HG02870 (cell line): Measurements from ENCODE around the gene BTBD18.

Source experiments
- ATAC-seq: cut with Tn5 transposase; IDR thresholded peaks from one replicate; pipeline ENCODE4 v1.9.1; 2021; ENCODE audit warnings: mild to moderate bottlenecking, moderate library complexity; ENCODE audit not compliant: unreplicated experiment

The BTBD18 gene

DNA sequence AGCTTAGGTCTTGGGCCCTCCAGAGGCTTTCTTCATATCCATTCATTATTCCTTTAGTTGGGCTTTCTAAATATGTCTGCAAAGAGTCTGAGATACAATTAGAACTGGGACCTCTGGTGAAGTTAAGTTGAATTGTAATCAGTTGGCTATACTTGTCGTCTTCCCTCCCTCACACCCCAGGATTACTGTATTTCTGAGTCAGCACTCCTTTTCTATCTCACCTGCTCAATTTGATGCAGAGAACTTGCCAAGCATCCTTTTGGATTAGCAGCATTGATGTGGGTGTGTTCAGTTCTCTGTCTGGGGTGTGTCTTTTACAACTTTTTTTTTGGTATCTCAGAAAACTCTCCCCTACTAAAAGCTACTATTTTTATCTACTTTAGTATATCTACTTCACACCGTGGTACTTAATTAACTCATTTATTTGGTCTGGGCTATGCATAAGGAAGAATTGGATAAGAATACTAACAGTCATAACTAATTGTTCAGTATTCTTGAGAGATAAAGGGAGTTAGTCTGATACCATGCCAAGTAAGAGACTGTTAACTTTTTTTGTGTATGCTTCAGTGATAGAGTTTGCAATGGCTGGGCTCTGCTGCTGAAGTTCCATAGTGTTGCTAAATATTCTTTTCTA, 25.1 kb upstream of the BTBD18 start:
- no peak for ATAC-seq

DNA sequence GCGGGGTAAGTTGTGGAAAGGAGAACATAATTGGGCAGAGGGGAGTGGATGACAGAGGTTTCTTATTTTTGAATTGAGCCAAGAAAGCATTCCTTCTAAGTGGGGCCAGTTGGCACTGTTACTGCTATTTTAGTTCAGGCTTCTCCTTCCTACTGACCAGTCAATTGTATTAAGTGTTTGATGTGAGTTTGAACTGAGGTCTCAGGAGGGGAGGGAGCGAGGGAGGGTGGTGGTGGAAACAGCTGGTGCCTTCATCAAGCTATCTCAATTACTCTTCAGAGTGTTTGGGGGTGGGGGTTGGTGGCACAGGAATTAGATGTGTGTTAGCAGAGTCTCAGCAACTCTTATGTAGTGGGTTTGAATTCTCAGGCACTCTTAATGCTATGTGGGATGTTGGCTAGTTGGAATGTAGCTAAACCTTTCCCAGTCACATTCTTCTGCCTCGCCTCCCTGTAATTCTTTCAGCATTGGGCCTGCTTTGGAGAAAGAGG, 24.5 kb upstream of the BTBD18 start:
- no peak for ATAC-seq

DNA sequence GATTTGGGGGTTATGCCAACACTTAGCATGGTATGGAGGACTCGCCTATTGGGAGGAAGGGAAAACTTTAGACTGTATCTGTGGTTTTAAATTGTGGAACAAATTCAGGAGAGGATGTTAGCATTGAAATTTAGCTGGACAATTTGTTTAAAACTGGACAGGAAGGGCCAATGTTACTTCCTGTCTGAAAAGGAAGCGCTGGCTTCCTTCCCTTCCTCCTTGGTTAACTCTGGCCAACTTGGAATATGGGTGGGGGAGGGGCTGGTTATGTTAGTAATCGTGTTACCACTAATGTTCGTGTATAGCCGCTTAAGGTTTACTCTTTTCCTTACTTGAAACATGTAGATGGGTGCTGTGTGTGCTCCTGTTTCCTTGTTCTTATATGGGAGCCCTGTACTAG, 23.9 kb upstream of the BTBD18 start:
- ATAC-seq, result no peak

DNA sequence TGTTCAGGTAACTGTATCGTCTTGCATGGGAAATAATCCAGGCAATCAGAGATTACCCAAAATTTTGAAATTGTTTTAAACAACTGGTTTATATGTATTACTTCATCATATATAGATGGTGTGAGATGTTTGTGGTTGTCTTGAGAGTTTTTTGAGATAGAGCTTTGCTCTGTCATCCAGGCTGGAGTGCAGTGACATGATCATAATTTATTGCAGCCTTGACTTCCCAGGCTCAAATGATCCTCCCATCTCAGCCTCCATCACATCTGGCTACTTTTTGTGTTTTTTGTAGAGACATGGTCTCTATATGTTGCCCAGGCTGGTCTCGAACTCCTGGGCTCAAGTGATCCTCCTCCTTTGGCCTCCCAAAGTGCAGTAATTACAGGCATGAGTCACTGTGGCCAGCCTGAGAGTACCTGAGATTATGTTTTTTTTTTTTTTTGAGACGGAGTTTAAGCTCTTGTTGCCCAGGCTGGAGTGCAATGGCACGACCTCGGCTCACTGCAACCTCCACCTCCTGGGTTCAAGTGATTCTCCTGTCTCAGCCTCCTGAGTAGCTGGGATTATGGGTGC, 21.5 kb upstream of the BTBD18 start:
- ATAC-seq, result no peak

DNA sequence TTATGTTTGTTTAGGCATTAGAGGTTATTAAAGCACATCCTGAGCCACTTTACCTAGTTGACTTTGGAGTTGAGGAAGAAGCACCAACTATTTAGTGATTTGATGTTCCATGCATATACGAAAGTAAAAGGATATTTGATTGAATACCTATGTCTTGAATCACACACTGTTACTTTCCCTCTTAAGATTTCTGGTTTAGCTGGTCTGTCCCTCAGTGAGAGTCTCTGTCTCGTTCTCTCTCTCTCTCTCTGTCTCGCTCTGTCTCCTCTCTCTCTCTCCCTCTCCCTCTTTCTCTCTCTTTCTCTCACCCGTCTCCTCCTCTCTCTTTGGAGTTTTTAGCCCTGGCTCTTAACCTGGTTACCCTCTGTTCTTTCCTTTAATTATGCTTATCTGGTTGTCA, 20.9 kb upstream of the BTBD18 start:
- ATAC-seq, result no peak

DNA sequence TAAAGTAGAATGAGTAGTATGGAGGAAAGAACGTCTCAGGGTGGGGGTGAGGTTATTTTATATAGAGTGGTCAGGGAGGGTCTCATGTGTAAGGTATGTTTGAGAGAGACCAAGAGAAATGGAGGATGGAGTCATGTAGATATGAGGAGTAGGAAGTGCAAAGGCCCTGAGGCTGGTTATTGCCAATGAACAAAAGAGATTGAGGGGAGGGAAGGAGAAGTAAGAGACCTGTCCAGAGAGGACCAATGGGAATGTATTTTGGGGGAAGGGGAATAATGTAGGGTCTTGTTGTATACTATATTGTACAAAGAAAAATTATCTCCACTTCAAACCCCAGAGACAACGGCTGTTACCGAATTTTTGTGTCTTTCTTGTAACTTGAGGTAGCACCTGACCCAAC, 19.7 kb upstream of the BTBD18 start:
- ATAC-seq, result no peak

DNA sequence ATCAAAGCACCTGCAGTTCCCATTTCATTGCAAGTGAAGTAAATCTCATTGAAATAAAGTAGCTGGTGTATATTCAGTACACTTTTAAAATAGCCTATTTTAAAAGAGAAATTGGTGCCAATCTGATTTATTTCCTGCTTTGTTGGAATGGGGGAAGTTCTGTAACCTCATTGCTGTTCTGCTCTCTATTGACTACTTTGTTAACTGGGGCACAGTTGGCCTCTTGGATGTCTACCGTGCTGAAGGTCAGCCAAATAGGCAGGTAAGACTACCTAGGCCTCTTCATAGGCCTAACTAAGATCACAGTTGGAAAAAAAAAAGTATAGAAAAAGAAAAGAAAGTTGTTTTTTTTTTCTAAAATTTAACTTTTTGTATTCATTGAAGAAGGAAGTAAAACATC, 19.2 kb upstream of the BTBD18 start:
- ATAC-seq, result no peak

DNA sequence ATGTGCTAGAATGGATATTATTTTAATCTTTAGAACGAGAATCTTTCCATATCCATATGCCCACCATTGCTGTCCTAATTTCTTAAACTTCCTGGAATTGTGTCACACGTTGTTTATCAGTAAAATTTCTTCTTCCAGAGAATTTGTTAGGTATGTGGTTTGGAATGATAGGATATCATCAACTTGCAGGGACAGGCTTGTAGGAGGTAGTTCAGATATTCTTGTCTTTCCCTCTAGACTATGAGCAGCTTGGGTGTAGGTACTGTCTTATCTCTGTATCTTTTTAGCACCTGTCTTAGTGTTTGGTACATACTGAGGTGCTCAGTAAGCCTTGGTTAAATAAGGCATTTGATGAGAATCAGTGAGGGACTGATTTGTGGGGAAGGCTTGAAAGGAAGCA, 13.4 kb upstream of the BTBD18 start:
- ATAC-seq, result no peak

DNA sequence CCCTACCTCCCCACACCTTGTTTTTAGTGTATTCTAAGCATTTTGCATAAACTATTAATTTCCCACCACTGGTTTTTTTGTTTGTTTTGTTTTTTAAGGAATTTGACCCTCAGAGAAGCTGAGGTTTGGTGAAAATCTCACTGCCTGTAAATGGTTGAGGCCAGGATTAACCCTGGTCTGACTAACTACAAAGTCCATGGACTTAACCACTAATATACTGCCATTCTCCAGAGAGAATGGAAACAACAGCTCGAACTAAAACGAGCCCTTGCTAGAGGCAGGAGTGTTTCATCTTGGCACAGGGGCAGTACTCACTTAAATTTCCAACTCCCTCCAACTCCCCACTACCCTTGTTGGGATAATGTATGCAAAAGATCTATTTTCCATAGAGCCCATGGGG, 12.9 kb upstream of the BTBD18 start:
- ATAC-seq, result no peak

DNA sequence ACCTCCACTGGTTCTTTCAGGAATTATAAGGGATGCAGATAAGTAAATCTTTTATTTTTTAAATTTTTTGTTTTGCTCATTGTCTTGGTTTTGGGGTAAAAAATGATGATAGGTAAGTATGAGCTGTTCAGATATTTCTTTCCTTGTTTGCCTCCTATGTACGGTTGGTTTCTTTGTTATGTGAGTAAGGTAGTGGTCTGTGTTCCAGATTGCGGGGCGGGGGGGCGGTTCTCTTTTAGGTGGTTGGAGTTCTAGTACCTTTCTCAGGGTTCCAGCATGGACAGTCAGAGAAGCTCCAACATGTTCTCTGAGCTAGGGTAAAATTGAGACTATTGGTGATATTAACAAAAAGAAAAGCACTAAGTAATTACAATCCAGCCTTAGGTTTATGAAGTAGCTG, 12.4 kb upstream of the BTBD18 start:
- ATAC-seq, result no peak

DNA sequence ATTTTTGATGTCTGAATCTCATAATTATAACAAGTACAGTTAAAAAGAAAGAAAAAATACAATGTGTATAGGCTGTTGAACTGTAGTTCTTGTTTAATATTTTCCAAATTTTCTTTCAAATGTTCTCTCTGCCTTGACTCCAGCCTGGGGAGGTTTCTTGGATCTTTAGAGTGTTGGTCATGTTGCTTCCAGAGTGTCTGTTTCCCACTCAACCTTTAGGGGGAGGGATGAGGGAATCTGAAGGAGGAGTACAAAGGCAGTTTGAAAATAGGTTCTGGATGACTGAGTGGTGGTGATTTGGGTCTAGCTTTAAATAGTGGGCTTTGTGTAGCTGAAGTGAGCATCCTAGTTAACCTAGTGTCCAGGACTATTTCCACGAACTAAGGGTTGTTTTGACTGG, 11.9 kb upstream of the BTBD18 start:
- no peak for ATAC-seq

DNA sequence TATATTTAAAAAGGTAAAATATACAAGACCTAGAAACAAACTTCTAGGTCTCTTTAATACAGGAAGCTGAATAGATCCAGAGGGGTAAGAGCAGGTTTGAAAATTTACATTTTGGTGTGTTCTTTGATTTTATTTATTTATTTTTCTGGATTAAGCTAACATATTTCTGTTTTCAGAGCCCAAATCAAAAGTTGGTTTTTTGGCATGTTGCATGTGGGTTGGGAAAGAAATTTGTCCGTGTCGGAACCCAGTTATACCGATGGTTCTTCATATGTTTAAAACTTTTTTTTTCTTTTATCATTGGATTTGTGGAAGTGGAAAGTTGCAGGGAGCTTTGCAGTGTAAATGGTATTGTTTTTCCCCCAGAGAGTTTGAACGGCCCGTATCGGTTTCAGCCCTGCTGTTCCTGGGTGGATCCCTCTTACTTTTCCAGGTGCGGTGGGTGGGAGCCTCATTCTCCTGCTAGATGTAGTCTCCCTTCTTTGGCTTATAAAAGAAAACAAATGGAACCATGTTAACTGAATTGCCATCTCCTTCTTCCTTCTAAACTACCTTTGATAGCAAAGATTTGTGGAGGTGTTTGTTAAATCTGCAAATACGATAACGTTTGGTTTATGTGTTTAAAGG, 10.7 kb upstream of the BTBD18 start:
- no peak for ATAC-seq

DNA sequence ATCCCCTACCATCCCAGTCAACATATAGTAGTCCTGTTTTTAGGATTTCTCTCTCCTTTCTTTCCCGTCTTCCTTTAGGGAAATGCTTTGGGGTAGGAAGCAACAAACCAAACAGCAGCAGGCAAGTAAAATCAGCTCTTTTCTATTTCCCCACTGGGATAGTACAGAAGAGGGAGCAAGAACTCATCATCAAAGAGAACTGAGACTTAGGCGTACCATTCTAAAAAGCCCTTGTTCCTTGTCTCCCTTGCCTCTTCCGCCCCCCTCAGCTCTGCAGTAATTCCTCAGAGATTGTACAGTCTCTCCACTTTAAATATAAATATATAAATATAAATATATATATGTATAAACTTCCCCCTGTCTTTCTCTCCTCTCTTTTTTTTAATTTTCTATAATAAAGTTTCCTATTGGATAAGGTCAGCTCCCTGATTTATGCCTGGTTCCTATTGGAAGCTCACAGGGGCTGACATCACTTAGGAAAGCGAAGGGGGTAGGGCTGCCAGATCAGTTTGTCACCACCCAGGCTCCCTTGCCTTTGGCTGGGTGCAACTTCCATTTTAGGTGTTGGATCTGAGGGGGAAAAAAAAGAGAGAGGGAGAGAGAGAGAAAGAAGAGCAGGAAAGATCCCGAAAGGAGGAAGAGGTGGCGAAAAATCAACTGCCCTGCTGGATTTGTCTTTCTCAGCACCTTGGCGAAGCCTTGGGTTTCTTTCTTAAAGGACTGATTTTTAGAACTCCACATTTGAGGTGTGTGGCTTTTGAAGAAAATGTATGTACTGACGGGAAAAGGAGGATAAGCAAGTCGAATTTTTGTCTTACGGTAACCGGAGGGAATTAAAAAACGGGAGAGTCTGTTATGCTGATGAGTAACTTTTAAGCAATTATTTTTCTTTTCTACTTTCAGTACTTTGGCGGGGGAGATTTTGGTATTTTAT, 9.9 kb upstream of the BTBD18 start, which contains the start of gene CTNND1:
Gene CTNND1 (plus strand): TSS at position 502 of the 934 bp plus-strand sequence. CDS start 29,677 bp downstream, outside the sequence.
- no peak for ATAC-seq

DNA sequence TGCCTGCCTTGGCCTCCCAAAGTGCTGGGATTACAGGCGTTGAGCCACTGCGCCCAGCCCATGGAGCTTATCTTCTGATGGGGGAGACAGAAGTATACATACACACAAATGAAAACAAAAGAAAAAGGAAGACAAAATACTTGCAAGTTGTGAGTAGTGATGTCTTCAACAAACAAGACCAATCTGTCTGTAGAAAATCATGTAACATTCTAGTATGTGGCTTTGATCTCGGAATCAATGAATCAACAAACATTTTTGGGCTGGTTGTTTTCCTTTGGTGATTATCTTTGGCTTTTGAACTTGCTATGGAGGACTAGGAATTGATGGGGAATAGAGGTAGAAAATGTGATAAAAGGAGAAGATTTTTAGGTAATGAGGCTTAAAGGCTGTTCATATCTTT, 6.6 kb upstream of the BTBD18 start:
- no peak for ATAC-seq

DNA sequence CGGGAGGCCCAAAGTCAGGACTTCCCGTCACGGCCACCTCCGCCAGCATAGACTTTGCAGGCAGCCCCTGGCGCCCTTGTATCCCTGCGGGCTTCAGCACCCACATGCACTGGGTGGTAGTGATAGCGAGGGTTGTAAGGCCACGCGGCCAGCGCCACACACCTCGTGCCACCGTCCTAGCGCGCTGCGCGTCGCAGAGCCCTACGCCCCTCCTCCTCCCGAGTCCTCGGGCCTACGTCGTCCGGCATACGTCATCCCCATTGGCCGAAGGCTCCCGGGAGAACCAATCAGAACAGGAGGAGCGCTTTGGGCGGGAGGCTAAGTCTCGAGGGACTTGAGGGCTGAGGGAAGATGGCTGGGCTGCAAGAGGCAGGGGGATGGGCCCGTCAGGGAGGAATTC, 1.3 kb upstream of the BTBD18 start:
- ATAC-seq, result no peak

DNA sequence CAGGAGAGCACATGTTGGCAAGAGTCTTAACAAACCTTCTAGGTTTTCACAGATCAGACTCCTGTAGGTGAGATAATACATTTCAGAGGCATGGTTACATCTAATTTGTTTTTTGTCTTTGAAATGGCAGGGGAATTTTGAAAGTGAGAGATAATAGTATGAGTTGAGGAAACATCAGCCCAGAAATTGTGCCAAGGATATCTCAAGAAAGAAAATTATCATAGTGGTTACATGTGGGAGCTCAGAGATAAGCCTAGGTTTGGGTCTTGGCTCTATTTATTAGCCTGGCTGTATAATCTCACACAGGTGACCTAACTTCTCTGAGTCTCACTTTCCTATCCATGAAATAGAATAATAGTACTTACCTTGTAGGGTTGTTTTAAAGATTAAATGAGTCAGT, 443 bp downstream of the BTBD18 start:
- ATAC-seq, result no peak

DNA sequence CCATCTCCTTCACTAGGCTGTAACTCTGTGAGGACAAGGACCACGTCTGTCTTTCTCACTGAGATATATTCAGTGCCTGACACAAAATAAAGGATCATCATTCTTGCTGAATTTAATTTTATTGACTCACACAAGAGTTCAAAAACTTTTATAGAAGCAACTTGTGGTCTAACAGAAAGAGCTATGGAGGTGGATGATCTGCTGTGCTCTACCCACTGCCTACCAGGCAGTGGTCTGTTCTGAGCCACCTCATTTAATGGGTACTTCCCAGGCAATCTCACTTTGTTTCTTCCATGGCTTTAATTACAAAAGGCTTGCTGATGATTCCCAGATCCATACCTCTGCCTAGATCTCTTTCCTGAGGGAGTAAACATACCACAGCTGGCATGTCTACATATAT, 4.7 kb downstream of the BTBD18 start:
- no peak for ATAC-seq

DNA sequence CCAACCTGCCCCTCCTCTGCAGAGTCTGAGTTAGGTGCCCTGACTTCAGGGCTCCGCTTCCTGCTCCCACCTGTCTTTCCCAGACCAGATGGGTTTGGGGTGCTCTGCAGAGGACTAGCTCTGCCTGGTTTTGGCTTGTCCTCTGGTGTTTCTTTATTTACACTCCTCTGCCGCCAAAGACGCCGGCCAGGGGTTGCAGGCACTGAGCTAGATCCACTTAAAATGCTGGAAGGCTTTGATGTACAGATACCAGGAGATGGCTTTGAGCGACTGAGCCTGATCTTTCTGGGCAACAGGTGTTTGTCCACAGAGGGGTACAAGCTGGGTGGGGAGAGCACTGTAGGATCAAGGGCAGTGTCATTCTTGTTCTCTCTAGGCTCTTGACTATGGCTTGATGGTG, 6.4 kb downstream of the BTBD18 start:
- ATAC-seq, result no peak

DNA sequence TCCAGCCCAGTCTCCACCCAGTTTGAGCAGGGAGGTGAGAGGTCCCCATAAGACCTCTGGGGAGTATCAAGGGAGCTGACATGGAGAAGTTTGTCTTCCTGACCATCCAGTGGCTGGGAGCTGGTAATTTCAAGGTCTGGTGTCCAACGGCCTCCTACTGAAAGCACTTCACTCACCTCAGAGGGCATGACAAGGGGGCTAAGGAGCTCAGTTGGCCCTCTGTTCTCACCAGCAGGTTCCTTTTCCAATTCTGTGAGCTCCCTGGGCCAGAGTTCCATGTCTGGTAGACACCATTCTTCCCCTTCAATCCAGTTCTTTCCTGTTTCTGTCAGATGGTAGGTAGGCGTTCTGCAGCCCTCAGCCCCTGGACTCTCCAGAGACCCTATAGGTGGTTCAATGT, 7.3 kb downstream of the BTBD18 start:
- no peak for ATAC-seq

DNA sequence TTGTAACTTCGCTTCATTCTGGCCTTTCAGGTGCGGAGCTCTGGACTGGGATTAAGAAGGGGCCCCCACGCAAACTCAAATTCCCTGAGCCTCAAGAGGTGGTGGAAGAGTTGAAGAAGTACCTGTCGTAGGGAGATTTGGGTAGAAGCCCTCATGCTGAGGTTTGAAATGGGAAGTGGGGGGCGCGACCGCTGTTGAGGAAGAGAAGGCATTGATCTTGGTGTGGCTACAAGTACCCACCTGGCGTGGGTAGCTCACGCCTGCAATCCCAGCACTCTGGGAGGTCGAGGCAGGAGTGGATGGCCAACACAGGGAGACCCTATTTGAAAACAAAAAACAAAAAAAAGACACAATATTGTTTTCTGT, 9.5 kb downstream of the BTBD18 start:
- no peak for ATAC-seq
